Kidney epithelial cell (primary cell): ENCODE data around the gene ENDOV. TPM values are rescaled to one million over a fixed set of nuclear protein-coding genes. Genes with fewer than 3 reads are reported as not detected.

ENCODE experiments used
- DNase-seq: peaks from one replicate; pipeline ENCODE4 v3.0.0-alpha.2; 2010; ENCODE audit warnings: low read depth
- H3K27me3 ChIP-seq: 2 replicates; pipeline ENCODE4 v1.6.0; 2011; ENCODE audit warnings: low read length; ENCODE audit not compliant: control insufficient read depth, insufficient read depth
- H3K36me3 ChIP-seq: 2 replicates; pipeline ENCODE4 v1.5.1; 2011; ENCODE audit warnings: low read length; ENCODE audit not compliant: control insufficient read depth, insufficient read depth
- H3K4me3 ChIP-seq: 2 replicates; pipeline ENCODE4 v1.5.1; 2011; ENCODE audit warnings: low read depth, mild to moderate bottlenecking, control low read depth, low read length
- CTCF ChIP-seq: IDR thresholded peaks from 2 replicates; pipeline ENCODE4 v1.5.1; 2011; ENCODE audit warnings: mild to moderate bottlenecking, moderate library complexity, low read length, control low read depth, inconsistent platforms; ENCODE audit not compliant: insufficient read depth, poor library complexity, severe bottlenecking
- total RNA-seq: library from RNA; depleted of rRNA; stranded (reverse); fragments of >200 nt; gene quantifications from 2 replicates; pipeline ENCODE4 v1.2.3, GENCODE V29; 2015

ENDOV gene
- total RNA-seq, 1 donor from 2014 or later = 14.6 TPM

- no peaks in the 10 kb centered on the region for H3K27me3 ChIP-seq
- peaks cover 2% of the 10 kb centered on the region for H3K36me3 ChIP-seq
- no peak for DNase-seq
- no peak overlapping the region for H3K4me3 ChIP-seq
- TF ChIP-seq CTCF = no peak
Measured at GRCh38 chr17:80372922-80373570, 41.9 kb upstream of the ENDOV start.

DNA sequence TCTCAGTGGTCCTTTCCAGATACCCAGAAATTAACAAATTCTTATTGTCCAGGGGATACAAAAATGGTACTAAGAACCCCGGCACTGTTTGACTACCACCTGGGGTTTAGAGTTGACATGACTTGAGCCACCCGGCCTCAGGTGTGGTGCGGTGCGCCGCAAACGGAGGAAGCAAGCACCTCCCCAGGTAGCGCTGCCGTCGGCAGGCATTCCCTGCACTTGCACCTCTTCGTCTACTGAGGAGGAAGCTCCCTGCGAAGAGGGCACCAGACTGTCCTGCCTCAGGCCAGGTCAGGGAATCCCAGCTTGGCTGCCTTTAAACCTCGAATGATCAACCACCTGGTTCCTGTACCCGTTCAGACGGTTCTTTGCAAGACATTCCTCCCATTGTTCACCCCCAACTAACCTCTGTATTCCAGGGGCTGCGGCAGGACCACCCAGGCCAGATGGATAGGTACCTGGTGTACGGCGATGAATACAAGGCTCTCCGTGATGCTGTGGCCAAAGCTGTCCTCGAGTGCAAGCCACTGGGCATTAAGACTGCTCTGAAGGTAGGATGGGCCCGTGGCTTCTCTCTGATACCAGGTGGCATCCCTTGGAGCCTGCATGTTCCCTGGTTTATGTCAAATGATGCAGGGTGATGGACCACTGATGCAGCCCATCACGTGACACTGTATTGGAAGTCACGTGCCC lies 40.8 kb upstream of the ENDOV start:
- no peak for TF ChIP-seq CTCF
- peaks cover 2% of the 10 kb centered on the region for H3K36me3 ChIP-seq
- no peaks in the 10 kb centered on the region for H3K27me3 ChIP-seq
- no peak for DNase-seq
- H3K4me3 ChIP-seq = no peak overlapping the region

- peaks cover 2% of the 10 kb centered on the region for H3K36me3 ChIP-seq
Measured at GRCh38 chr17:80374732-80375585, 40.0 kb upstream of the ENDOV start.

GRCh38 chr17:80376531-80376930 lies 38.4 kb upstream of the ENDOV start:
- TF ChIP-seq CTCF = no peak
- no peak for DNase-seq
- no peak overlapping the region for H3K4me3 ChIP-seq
- no peaks in the 10 kb centered on the region for H3K27me3 ChIP-seq
- H3K36me3 ChIP-seq = peaks cover 2% of the 10 kb centered on the region

More at GRCh38 chr17:80374732-80375585, 40.0 kb upstream of the ENDOV start:
- DNase-seq = no peak
- H3K4me3 ChIP-seq = no peak overlapping the region
- H3K27me3 ChIP-seq = no peaks in the 10 kb centered on the region
- TF ChIP-seq CTCF = no peak

- H3K27me3 ChIP-seq = no peaks in the 10 kb centered on the region
- no peak overlapping the region for H3K4me3 ChIP-seq
- peaks cover 4% of the 10 kb centered on the region for H3K36me3 ChIP-seq
- no peak for TF ChIP-seq CTCF
- no peak for DNase-seq
Measured at GRCh38 chr17:80377798-80378197, 37.2 kb upstream of the ENDOV start.
